ENCODE results near the gene AFMID. TPM values are rescaled to one million over a fixed set of nuclear protein-coding genes. Genes with fewer than 3 reads are reported as not detected.

The AFMID gene
- total RNA-seq, 1 donor from 2014 or later, result 33.6 TPM

- intact Hi-C loops (cut with DNase I), result no loop called here
- DNase-seq (ENCODE audit: low spot score) (no peak), ATAC-seq (no peak)
These were observed 19.1 kb downstream of the AFMID start for GRCh38 chr17:78206298-78206697.

- DNase-seq (ENCODE audit: low spot score) (no peak), ATAC-seq (no peak)
- intact Hi-C loops (cut with DNase I), result no loop called here
These were observed 21.3 kb downstream of the AFMID start for GRCh38 chr17:78208486-78208885.

GRCh38 chr17:78210111-78210510, 22.9 kb downstream of the AFMID start:
- intact Hi-C loops (cut with DNase I), result no loop called here
- ATAC-seq, result no peak
- no peak for DNase-seq (ENCODE audit: low spot score)

- intact Hi-C loops (cut with DNase I), result no loop called here
- DNase-seq (ENCODE audit: low spot score) (no peak), ATAC-seq (no peak)
These were observed 23.9 kb downstream of the AFMID start for GRCh38 chr17:78211032-78211431.

- ATAC-seq (peak; percentile 100), DNase-seq (ENCODE audit: low spot score) (peak; percentile 93)
- intact Hi-C loops (cut with DNase I), result no loop called here
These were observed 27.0 kb downstream of the AFMID start, which contains the start of gene BIRC5 for GRCh38 chr17:78214016-78214705. TSS of gene BIRC5 (plus strand) at chr17:78214253. CDS start at chr17:78214317, 64 bp downstream.

GRCh38 chr17:78214706-78215061, 27.5 kb downstream of the AFMID start:
- DNase-seq (ENCODE audit: low spot score), result no peak
- no peak for ATAC-seq
- intact Hi-C loops (cut with DNase I), result no loop called here

- intact Hi-C loops (cut with DNase I), result no loop called here
- DNase-seq (ENCODE audit: low spot score) (no peak), ATAC-seq (no peak)
These were observed 32.4 kb downstream of the AFMID start for GRCh38 chr17:78219396-78220150.

- intact Hi-C loops (cut with DNase I), result no loop called here
- ATAC-seq, result no peak
- no peak for DNase-seq (ENCODE audit: low spot score)
These were observed 35.9 kb downstream of the AFMID start for GRCh38 chr17:78223061-78223460.

- DNase-seq (ENCODE audit: low spot score) (no peak), ATAC-seq (no peak)
- intact Hi-C loops (cut with DNase I), result no loop called here
These were observed 36.6 kb downstream of the AFMID start for GRCh38 chr17:78223765-78224164.

- no peak for ATAC-seq
- intact Hi-C loops (cut with DNase I), result no loop called here
These were observed 37.3 kb downstream of the AFMID start for GRCh38 chr17:78224231-78225087.

GRCh38 chr17:78225088-78225865, 38.1 kb downstream of the AFMID start:
- no peak for ATAC-seq
- no peak for DNase-seq (ENCODE audit: low spot score)
- intact Hi-C loops (cut with DNase I), result no loop called here

More at GRCh38 chr17:78224231-78225087, 37.3 kb downstream of the AFMID start:
- no peak for DNase-seq (ENCODE audit: low spot score)

- ATAC-seq (no peak), DNase-seq (ENCODE audit: low spot score) (no peak)
- intact Hi-C loops (cut with DNase I), result no loop called here
These were observed 39.0 kb downstream of the AFMID start for GRCh38 chr17:78226055-78226758.

GRCh38 chr17:78226759-78227454, 39.7 kb downstream of the AFMID start:
- DNase-seq (ENCODE audit: low spot score) (no peak), ATAC-seq (no peak)
- intact Hi-C loops (cut with DNase I), result no loop called here

GRCh38 chr17:78227455-78227916, 40.3 kb downstream of the AFMID start:
- DNase-seq (ENCODE audit: low spot score) (no peak), ATAC-seq (no peak)
- intact Hi-C loops (cut with DNase I), result no loop called here

- intact Hi-C loops (cut with DNase I), result no loop called here
- no peak for ATAC-seq
- no peak for DNase-seq (ENCODE audit: low spot score)
These were observed 41.0 kb downstream of the AFMID start for GRCh38 chr17:78228176-78228575.

GRCh38 chr17:78230252-78230962, 43.2 kb downstream of the AFMID start:
- intact Hi-C loops (cut with DNase I), result no loop called here
- ATAC-seq (no peak), DNase-seq (ENCODE audit: low spot score) (no peak)

Data from sciatic nerve (tissue), 2 donors.